Ectodermal cell (in vitro differentiated cells): Measurements from ENCODE around the gene PCGF3.

ENCODE experiments used
- H3K27ac ChIP-seq: 2 replicates; pipeline ENCODE4 v1.7.0; 2013; ENCODE audit warnings: mild to moderate bottlenecking, low read depth, low read length; ENCODE audit not compliant: insufficient read depth, poor library complexity, severe bottlenecking
- H3K27me3 ChIP-seq: 2 replicates; pipeline ENCODE4 v1.7.0; 2013; ENCODE audit warnings: mild to moderate bottlenecking, low read length; ENCODE audit not compliant: insufficient read depth, control insufficient read depth, poor library complexity, severe bottlenecking
- H3K36me3 ChIP-seq: one replicate; pipeline ENCODE4 v1.7.0; 2013; ENCODE audit warnings: low read length; ENCODE audit not compliant: control insufficient read depth, insufficient read depth
- H3K4me1 ChIP-seq: one replicate; pipeline ENCODE4 v1.7.0; 2013; ENCODE audit warnings: low read length; ENCODE audit not compliant: control insufficient read depth, insufficient read depth
- H3K4me3 ChIP-seq: 2 replicates; pipeline ENCODE4 v1.7.0; 2013; ENCODE audit warnings: low read depth, low read length, control low read depth; ENCODE audit not compliant: insufficient read depth
- H3K9me3 ChIP-seq: 2 replicates; pipeline ENCODE4 v1.7.0; 2013; ENCODE audit warnings: mild to moderate bottlenecking, low read length, moderate library complexity; ENCODE audit not compliant: control insufficient read depth
- WGBS, 2 experiments: methylation state at CpG; one replicate each; pipeline ENCODE4 v1.1.7; 2013; ENCODE audit warnings: missing lambda C conversion rate in 2 of 2; 5-methylcytosine and 5-hydroxymethylcytosine counted together

PCGF3 gene

DNA sequence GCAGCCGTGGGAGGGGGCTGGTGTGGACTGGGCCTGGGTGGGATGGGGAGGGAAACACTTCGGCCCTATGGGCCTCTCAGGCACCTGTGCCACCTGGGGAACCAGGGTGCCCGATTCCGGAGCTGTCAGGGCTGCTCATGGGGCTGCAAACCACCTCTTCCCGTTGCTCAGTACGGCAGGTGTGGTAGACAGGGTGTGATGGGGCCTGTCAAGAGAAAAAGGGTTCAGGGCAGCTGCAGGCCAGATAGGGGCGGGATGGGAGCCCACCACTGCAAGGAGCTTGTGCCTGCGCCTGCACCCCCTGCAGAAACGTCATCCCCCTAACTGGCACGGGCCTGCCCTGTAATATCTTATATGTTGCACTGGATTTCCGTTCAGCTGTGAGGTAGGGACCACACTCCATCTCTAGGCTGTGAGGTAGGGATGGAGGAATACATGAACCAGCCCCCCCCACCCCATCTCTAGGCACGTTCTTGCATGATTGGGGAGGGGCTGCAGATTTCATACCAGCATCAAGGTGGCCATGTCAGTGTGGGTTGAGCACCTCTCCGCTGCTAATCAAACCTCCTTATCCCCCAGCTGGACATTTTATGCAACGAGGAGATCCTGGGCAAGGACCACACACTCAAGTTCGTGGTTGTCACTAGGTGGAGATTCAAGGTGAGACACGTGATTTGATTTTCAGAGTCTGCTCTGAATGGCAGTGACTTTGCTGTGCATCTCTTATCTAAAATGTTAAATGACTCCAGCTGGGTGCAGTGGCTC, 59.0 kb downstream of the PCGF3 start:
- H3K27me3 ChIP-seq: no peaks in the 10 kb centered on the region
- no peaks in the 10 kb centered on the region for H3K9me3 ChIP-seq
- 95 to 96% methylated on average over 16 of the region's 16 CpGs for WGBS, 2 experiments
- H3K27ac ChIP-seq: no peak overlapping the region
- peaks cover 50% of the 10 kb centered on the region for H3K36me3 ChIP-seq
- no peaks in the 10 kb centered on the region for H3K4me1 ChIP-seq
- H3K4me3 ChIP-seq: no peak overlapping the region

DNA sequence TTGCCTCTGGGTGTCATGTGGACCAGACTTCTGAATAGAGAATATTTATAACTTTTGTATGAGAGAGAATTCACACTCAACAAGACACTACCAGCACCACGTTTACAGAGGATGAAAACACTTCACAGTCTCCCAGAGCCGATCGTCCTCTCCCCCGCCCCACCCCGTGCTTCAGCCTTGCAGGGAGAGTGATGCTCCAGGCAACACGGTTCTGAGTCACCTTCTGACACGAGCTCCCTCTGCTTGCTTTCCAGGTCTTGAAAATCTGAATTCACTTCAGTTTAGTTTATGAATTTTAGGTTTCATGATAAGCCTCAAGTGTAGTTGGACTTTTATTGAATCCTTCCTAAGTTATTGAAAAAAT, 60.5 kb downstream of the PCGF3 start:
- Histone ChIP-seq H3K4me3 (no peak overlapping the region), H3K4me1 (no peaks in the 10 kb centered on the region), H3K27me3 (no peaks in the 10 kb centered on the region), H3K9me3 (no peaks in the 10 kb centered on the region), H3K27ac (no peak overlapping the region), H3K36me3 (peaks cover 45% of the 10 kb centered on the region)
- 92 to 93% methylated on average over 7 of the region's 7 CpGs for WGBS, 2 experiments

- no peaks in the 10 kb centered on the region for H3K4me1 ChIP-seq
- H3K27ac ChIP-seq: no peak overlapping the region
- no peaks in the 10 kb centered on the region for H3K9me3 ChIP-seq
- 83% methylated on average over 21 of the region's 21 CpGs for WGBS, 2 experiments
- no peaks in the 10 kb centered on the region for H3K27me3 ChIP-seq
- H3K36me3 ChIP-seq: peaks cover 43% of the 10 kb centered on the region
- no peak overlapping the region for H3K4me3 ChIP-seq
These were observed 61.1 kb downstream of the PCGF3 start for GRCh38 chr4:766559-767283.

DNA sequence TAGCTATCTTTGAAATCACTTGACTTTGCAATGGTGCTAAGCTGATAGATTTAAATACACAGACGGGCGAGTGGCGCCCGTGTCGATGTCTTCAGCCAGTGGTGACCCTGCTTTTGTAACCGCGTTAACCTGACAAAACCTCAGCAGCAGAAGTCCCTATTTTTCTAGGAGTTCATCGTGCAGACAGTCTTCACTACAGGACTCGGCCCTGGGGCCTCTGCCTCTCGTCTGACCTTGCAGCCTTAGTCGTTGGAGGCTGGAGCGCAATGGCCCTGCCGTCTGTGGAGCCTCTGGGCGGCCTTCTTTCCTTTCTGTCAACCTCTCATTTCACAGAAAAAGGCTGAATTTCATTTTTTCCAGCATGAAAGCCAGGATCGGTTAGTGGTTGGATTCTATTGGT, 62.4 kb downstream of the PCGF3 start:
- Histone ChIP-seq H3K27me3 (no peaks in the 10 kb centered on the region), H3K27ac (no peak overlapping the region), H3K9me3 (no peaks in the 10 kb centered on the region), H3K36me3 (peaks cover 42% of the 10 kb centered on the region), H3K4me1 (no peaks in the 10 kb centered on the region), H3K4me3 (no peak overlapping the region)
- WGBS, 2 experiments: 94 to 96% methylated on average over 15 of the region's 15 CpGs

DNA sequence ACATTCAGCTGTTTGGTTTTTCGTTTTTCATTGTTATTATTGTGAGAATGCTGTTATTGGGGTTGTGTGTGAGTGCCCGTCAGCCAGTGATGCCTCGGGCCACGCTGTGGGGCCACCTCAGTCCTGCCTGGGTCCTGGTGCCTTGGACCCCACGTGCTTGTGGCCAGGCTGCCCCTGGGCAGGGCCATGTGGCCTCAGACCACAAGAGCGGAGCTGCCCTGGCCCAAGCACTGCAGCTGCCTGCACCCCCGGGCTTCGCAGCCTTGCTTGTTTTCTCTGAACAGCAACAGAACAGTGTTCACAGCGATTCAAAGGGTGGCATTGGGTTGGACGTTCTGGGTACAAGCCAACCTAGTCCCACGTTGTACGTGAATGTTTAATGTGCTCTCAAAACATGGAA, 63.4 kb downstream of the PCGF3 start:
- Histone ChIP-seq H3K9me3 (no peaks in the 10 kb centered on the region), H3K36me3 (peaks cover 36% of the 10 kb centered on the region), H3K27ac (no peak overlapping the region), H3K4me1 (no peaks in the 10 kb centered on the region), H3K4me3 (no peak overlapping the region), H3K27me3 (no peaks in the 10 kb centered on the region)
- WGBS, 2 experiments: 94 to 95% methylated on average over 11 to 12 of the region's 12 CpGs

GRCh38 chr4:769511-769910, 63.9 kb downstream of the PCGF3 start:
- WGBS, 2 experiments: 96 to 97% methylated on average over 19 of the region's 19 CpGs
- Histone ChIP-seq H3K4me3 (no peak overlapping the region), H3K27me3 (no peaks in the 10 kb centered on the region), H3K27ac (no peak overlapping the region), H3K4me1 (no peaks in the 10 kb centered on the region), H3K36me3 (peaks cover 33% of the 10 kb centered on the region), H3K9me3 (no peaks in the 10 kb centered on the region)

DNA sequence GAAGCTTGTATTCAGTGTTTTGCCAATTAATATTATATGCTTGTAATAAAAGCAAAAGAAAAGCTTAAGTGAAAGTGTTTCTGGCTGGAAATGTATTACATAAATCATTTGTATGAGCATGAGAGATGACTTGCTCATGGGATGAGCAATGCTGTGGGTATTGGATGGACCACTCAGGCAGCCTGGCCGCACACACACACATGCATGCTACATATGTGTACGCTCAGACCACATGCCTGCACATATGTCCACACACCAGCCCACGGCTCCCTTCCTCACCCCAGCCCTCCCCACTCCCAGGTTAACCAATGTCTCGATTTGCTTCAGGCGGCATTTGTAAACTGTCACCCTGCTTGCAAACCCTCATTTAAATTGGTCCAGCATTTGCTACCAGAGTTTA, 64.4 kb downstream of the PCGF3 start:
- WGBS, 2 experiments: 93 to 96% methylated on average over 5 of the region's 5 CpGs
- no peak overlapping the region for H3K27ac ChIP-seq

GRCh38 chr4:771464-771863, 65.8 kb downstream of the PCGF3 start:
- Histone ChIP-seq H3K4me3 (no peak overlapping the region), H3K9me3 (no peaks in the 10 kb centered on the region), H3K27ac (no peak overlapping the region), H3K27me3 (no peaks in the 10 kb centered on the region), H3K36me3 (peaks cover 26% of the 10 kb centered on the region), H3K4me1 (no peaks in the 10 kb centered on the region)
- 84 to 86% methylated on average over 6 of the region's 6 CpGs for WGBS, 2 experiments

More for the DNA sequence above, 64.4 kb downstream of the PCGF3 start:
- no peaks in the 10 kb centered on the region for H3K9me3 ChIP-seq
- H3K4me3 ChIP-seq: no peak overlapping the region
- H3K27me3 ChIP-seq: no peaks in the 10 kb centered on the region
- peaks cover 32% of the 10 kb centered on the region for H3K36me3 ChIP-seq
- H3K4me1 ChIP-seq: no peaks in the 10 kb centered on the region

- Histone ChIP-seq H3K4me3 (no peak overlapping the region), H3K9me3 (no peaks in the 10 kb centered on the region), H3K36me3 (peaks cover 30% of the 10 kb centered on the region), H3K27me3 (no peaks in the 10 kb centered on the region), H3K4me1 (no peaks in the 10 kb centered on the region), H3K27ac (no peak overlapping the region)
- WGBS, 2 experiments: 96% methylated on average over 4 to 5 of the region's 7 CpGs
These were observed 66.5 kb downstream of the PCGF3 start for GRCh38 chr4:772118-772517.

- Histone ChIP-seq H3K27ac (no peak overlapping the region), H3K27me3 (no peaks in the 10 kb centered on the region), H3K36me3 (peaks cover 35% of the 10 kb centered on the region), H3K4me3 (no peak overlapping the region), H3K4me1 (no peaks in the 10 kb centered on the region), H3K9me3 (no peaks in the 10 kb centered on the region)
- 87 to 89% methylated on average over 8 of the region's 8 CpGs for WGBS, 2 experiments
These were observed 67.1 kb downstream of the PCGF3 start for GRCh38 chr4:772776-773175.
